ENCODE measurements around the gene C12orf57. TPM values are rescaled to one million over a fixed set of nuclear protein-coding genes. Genes with fewer than 3 reads are reported as not detected.
A peak's percentile ranks its signal among the peaks of the same experiment; 100 is the strongest.

C12orf57 gene
- total RNA-seq, 1 experiment from 2014 or later, result 158 TPM

- TF ChIP-seq, protein P1, sequence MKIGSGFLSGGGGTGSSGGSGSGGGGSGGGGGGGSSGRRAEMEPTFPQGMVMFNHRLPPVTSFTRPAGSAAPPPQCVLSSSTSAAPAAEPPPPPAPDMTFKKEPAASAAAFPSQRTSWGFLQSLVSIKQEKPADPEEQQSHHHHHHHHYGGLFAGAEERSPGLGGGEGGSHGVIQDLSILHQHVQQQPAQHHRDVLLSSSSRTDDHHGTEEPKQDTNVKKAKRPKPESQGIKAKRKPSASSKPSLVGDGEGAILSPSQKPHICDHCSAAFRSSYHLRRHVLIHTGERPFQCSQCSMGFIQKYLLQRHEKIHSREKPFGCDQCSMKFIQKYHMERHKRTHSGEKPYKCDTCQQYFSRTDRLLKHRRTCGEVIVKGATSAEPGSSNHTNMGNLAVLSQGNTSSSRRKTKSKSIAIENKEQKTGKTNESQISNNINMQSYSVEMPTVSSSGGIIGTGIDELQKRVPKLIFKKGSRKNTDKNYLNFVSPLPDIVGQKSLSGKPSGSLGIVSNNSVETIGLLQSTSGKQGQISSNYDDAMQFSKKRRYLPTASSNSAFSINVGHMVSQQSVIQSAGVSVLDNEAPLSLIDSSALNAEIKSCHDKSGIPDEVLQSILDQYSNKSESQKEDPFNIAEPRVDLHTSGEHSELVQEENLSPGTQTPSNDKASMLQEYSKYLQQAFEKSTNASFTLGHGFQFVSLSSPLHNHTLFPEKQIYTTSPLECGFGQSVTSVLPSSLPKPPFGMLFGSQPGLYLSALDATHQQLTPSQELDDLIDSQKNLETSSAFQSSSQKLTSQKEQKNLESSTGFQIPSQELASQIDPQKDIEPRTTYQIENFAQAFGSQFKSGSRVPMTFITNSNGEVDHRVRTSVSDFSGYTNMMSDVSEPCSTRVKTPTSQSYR (CRISPR knock-in tag; IDR thresholded peaks at IDR 0.05), result no peak
- TF ChIP-seq ATF6 (CRISPR knock-in tag; IDR thresholded peaks at IDR 0.05) (no peak), MXD4 (CRISPR knock-in tag; IDR thresholded peaks at IDR 0.05; ENCODE audit: borderline replicate concordance) (no peak), JUN (CRISPR knock-in tag; IDR thresholded peaks at IDR 0.05) (no peak), NR3C1 (CRISPR knock-in tag; conservative IDR thresholded peaks at IDR 0.05; ENCODE audit: low read depth) (no peak), STAT6 (CRISPR knock-in tag; conservative IDR thresholded peaks at IDR 0.05; ENCODE audit: low read depth) (no peak), SMAD3 (CRISPR knock-in tag; IDR thresholded peaks at IDR 0.05; ENCODE audit: borderline replicate concordance) (no peak), FOXJ3 (CRISPR knock-in tag; IDR thresholded peaks at IDR 0.05; ENCODE audit: borderline replicate concordance) (no peak), AFF4 (CRISPR knock-in tag; IDR thresholded peaks at IDR 0.05; ENCODE audit: borderline replicate concordance) (no peak), ZNF416 (CRISPR knock-in tag; IDR thresholded peaks at IDR 0.05) (no peak), MYBL2 (CRISPR knock-in tag; IDR thresholded peaks at IDR 0.05) (no peak; the same call in 1 of the 2 replicates), NFYB (CRISPR knock-in tag; conservative IDR thresholded peaks at IDR 0.05; ENCODE audit: low read depth) (no peak), ZNF121 (CRISPR knock-in tag; IDR thresholded peaks at IDR 0.05) (no peak), PRRX2 (CRISPR knock-in tag; IDR thresholded peaks at IDR 0.05) (no peak), ZBTB21 (CRISPR knock-in tag; IDR thresholded peaks at IDR 0.05; ENCODE audit: borderline replicate concordance) (0 out of 2 replicates have a peak, but pooled peaks have one; percentile 59), ATF1 (CRISPR knock-in tag; IDR thresholded peaks at IDR 0.05) (no peak), ATF3 (CRISPR knock-in tag; conservative IDR thresholded peaks at IDR 0.05) (no peak)
- TF ChIP-seq, protein P2, sequence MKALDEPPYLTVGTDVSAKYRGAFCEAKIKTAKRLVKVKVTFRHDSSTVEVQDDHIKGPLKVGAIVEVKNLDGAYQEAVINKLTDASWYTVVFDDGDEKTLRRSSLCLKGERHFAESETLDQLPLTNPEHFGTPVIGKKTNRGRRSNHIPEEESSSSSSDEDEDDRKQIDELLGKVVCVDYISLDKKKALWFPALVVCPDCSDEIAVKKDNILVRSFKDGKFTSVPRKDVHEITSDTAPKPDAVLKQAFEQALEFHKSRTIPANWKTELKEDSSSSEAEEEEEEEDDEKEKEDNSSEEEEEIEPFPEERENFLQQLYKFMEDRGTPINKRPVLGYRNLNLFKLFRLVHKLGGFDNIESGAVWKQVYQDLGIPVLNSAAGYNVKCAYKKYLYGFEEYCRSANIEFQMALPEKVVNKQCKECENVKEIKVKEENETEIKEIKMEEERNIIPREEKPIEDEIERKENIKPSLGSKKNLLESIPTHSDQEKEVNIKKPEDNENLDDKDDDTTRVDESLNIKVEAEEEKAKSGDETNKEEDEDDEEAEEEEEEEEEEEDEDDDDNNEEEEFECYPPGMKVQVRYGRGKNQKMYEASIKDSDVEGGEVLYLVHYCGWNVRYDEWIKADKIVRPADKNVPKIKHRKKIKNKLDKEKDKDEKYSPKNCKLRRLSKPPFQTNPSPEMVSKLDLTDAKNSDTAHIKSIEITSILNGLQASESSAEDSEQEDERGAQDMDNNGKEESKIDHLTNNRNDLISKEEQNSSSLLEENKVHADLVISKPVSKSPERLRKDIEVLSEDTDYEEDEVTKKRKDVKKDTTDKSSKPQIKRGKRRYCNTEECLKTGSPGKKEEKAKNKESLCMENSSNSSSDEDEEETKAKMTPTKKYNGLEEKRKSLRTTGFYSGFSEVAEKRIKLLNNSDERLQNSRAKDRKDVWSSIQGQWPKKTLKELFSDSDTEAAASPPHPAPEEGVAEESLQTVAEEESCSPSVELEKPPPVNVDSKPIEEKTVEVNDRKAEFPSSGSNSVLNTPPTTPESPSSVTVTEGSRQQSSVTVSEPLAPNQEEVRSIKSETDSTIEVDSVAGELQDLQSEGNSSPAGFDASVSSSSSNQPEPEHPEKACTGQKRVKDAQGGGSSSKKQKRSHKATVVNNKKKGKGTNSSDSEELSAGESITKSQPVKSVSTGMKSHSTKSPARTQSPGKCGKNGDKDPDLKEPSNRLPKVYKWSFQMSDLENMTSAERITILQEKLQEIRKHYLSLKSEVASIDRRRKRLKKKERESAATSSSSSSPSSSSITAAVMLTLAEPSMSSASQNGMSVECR (CRISPR knock-in tag; IDR thresholded peaks at IDR 0.05; ENCODE audit: borderline replicate concordance), result peak; percentile 77; the same call in 1 of the 2 replicates
- TF ChIP-seq, protein P3, sequence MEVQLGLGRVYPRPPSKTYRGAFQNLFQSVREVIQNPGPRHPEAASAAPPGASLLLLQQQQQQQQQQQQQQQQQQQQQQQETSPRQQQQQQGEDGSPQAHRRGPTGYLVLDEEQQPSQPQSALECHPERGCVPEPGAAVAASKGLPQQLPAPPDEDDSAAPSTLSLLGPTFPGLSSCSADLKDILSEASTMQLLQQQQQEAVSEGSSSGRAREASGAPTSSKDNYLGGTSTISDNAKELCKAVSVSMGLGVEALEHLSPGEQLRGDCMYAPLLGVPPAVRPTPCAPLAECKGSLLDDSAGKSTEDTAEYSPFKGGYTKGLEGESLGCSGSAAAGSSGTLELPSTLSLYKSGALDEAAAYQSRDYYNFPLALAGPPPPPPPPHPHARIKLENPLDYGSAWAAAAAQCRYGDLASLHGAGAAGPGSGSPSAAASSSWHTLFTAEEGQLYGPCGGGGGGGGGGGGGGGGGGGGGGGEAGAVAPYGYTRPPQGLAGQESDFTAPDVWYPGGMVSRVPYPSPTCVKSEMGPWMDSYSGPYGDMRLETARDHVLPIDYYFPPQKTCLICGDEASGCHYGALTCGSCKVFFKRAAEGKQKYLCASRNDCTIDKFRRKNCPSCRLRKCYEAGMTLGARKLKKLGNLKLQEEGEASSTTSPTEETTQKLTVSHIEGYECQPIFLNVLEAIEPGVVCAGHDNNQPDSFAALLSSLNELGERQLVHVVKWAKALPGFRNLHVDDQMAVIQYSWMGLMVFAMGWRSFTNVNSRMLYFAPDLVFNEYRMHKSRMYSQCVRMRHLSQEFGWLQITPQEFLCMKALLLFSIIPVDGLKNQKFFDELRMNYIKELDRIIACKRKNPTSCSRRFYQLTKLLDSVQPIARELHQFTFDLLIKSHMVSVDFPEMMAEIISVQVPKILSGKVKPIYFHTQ (CRISPR knock-in tag; IDR thresholded peaks at IDR 0.05), result no peak
Measured at GRCh38 chr12:6914246-6914946, 29.4 kb upstream of the C12orf57 start, which contains the start of gene ENO2 (continued).
